ENCODE measurements around the gene GOLPH3. TPM values are rescaled to one million over a fixed set of nuclear protein-coding genes. Genes with fewer than 3 reads are reported as not detected.
A peak's percentile ranks its signal among the peaks of the same experiment; 100 is the strongest.
"Not testable (repeated sequence)": the region's sequence is repeated elsewhere in the genome, so short reads cannot be mapped to it uniquely, and the experiment has no call there.

GOLPH3 gene
- total and polyA plus RNA-seq, 11 donors = 20.3 to 73.4 (median 44.0) TPM

GRCh38 chr5:32210151-32210550, 36.0 kb upstream of the GOLPH3 start:
- Histone ChIP-seq H3K36me3 (no peaks in the 10 kb centered on the region), H3K4me3 (no peak overlapping the region), H3K27ac (peak overlapping the region in 1 of 12 donors; percentile 88), H3K27me3 (no peaks in the 10 kb centered on the region), H3K4me1 (peaks cover 0 to 20% (median 0%) of the 10 kb centered on the region in 12 donors), H3K9me3 (no peaks in the 10 kb centered on the region)
- no peak for ATAC-seq
- no peak for TF ChIP-seq POLR2A (IDR thresholded peaks at IDR 0.05)
- TF ChIP-seq, protein P1, sequence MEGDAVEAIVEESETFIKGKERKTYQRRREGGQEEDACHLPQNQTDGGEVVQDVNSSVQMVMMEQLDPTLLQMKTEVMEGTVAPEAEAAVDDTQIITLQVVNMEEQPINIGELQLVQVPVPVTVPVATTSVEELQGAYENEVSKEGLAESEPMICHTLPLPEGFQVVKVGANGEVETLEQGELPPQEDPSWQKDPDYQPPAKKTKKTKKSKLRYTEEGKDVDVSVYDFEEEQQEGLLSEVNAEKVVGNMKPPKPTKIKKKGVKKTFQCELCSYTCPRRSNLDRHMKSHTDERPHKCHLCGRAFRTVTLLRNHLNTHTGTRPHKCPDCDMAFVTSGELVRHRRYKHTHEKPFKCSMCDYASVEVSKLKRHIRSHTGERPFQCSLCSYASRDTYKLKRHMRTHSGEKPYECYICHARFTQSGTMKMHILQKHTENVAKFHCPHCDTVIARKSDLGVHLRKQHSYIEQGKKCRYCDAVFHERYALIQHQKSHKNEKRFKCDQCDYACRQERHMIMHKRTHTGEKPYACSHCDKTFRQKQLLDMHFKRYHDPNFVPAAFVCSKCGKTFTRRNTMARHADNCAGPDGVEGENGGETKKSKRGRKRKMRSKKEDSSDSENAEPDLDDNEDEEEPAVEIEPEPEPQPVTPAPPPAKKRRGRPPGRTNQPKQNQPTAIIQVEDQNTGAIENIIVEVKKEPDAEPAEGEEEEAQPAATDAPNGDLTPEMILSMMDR (IDR thresholded peaks at IDR 0.05) = no peak
- no peak for DNase-seq
- WGBS, 4 donors = 89 to 95% (median 92%) methylated on average over 3 of the region's 3 CpGs
- intact Hi-C loops (cut with DNase I) = no loop called here

GRCh38 chr5:32208837-32209236, 34.7 kb upstream of the GOLPH3 start:
- ATAC-seq; H3K36me3 ChIP-seq; H3K27me3 ChIP-seq; intact Hi-C loops (cut with DNase I); H3K4me3 ChIP-seq; H3K27ac ChIP-seq; H3K9me3 ChIP-seq; DNase-seq: not testable (repeated sequence)
- H3K4me1 ChIP-seq = peaks cover 0 to 24% (median 0%) of the 10 kb centered on the region in 12 donors
- 97 to 100% (median 98%) methylated on average over 1 to 19 of the region's 31 CpGs; no CpG with 5 or more reads in 1 of the 4 donors for WGBS, 4 donors

GRCh38 chr5:32207355-32207634, 33.2 kb upstream of the GOLPH3 start:
- Histone ChIP-seq H3K4me1 (peaks cover 0 to 39% (median 2%) of the 10 kb centered on the region in 12 donors), H3K27me3 (no peaks in the 10 kb centered on the region), H3K9me3 (no peaks in the 10 kb centered on the region), H3K36me3 (no peaks in the 10 kb centered on the region), H3K27ac (peak overlapping the region in 1 of 12 donors; percentile 55), H3K4me3 (no peak overlapping the region)
- WGBS, 4 donors = 94 to 100% (median 95%) methylated on average over 4 of the region's 4 CpGs
- no peak for ATAC-seq
- DNase-seq = no peak
- TF ChIP-seq, protein P1 (IDR thresholded peaks at IDR 0.05) = no peak
- TF ChIP-seq POLR2A (IDR thresholded peaks at IDR 0.05) = no peak
- intact Hi-C loops (cut with DNase I) = no loop called here

DNA sequence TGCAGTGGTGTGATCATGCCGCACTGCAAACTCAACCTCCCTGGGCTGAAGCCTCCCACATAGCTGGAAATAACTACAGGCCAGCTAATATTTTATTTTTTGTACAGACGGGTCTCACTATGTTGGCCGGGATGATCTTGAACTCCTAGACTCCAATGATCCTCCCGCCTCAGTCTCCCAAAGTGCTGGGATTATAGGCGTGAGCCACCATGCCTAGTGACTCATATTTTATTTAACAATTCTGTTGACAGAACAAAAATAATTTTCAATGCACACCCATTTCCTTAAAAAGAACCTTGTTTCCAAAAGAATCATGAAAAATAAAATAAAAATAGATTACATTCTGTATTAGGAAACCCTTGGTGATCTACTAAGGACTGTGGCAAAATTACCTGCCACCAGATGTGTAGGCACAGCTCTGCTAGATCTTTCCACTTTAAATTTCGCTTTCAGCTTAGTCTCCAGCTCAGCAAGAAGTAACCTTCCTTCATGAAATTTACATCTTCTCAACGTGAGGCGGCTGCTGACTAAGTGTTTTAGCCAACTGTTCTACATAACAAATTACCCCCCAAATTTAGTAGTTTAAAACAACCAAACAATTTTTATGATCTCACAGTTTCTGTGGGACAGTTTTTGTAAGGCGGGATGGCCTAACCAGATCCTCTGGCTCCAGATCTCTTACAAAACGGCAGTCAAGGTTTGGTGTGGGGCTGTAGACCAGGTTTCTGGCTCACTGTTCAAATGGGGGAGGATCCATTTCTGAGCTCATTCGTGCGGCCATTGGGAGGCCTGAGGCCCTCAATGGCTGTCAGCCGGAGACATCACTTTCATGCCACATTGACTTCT, 32.6 kb upstream of the GOLPH3 start:
- intact Hi-C loops (cut with DNase I) = no loop called here

More for the DNA sequence above, 32.6 kb upstream of the GOLPH3 start:
- WGBS, 4 donors = 86 to 90% (median 89%) methylated on average over 13 of the region's 13 CpGs
- Histone ChIP-seq H3K27me3 (no peaks in the 10 kb centered on the region), H3K36me3 (no peaks in the 10 kb centered on the region), H3K4me3 (no peak overlapping the region), H3K27ac (peak overlapping the region in 1 of 12 donors; percentile 55), H3K4me1 (peaks cover 0 to 43% (median 2%) of the 10 kb centered on the region in 12 donors), H3K9me3 (no peaks in the 10 kb centered on the region)
- no peak for ATAC-seq
- TF ChIP-seq, protein P1 (IDR thresholded peaks at IDR 0.05) = no peak
- TF ChIP-seq POLR2A (IDR thresholded peaks at IDR 0.05) = no peak
- DNase-seq = no peak
